OCI-LY7 (cell line): ENCODE measurements around the gene SLC35F4.

Experiments
- EZH2phosphoT487 ChIP-seq: fragments of 200-600 bp; sonication (generic); IDR thresholded peaks from 2 replicates; pipeline ENCODE4 v1.6.1; 2018; ENCODE audit warnings: low read depth, borderline replicate concordance, mild to moderate bottlenecking, mixed run types, antibody characterized with exemption, low read length, moderate library complexity, mixed read lengths
- TF ChIP-seq, protein P1 (sequence below): fragments of 200-600 bp; sonication (generic); conservative IDR thresholded peaks from 2 replicates; pipeline ENCODE4 v1.5.1; 2014; ENCODE audit warnings: mild to moderate bottlenecking, antibody characterized with exemption, low read length, moderate library complexity, mixed read lengths

DNA sequence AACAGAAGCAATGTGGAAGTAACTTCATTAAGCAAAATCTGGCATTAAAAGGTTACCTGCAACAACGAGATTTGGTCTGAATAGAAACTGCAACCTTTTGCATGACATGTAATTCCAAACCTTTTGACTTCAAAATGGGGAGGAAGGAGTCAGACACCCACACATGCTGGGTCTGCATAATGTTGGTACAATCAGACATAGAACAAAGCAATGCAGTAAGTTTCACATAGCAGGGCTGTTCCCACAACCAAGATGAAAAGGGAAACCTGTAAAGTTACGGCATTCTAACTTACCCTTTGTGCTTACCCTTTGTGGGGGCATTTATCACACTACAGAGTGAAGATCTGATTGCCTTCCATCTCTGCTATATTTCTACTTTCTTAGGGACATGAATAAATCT lies 10.1 kb upstream of the SLC35F4 start:
- TF ChIP-seq, protein P1, sequence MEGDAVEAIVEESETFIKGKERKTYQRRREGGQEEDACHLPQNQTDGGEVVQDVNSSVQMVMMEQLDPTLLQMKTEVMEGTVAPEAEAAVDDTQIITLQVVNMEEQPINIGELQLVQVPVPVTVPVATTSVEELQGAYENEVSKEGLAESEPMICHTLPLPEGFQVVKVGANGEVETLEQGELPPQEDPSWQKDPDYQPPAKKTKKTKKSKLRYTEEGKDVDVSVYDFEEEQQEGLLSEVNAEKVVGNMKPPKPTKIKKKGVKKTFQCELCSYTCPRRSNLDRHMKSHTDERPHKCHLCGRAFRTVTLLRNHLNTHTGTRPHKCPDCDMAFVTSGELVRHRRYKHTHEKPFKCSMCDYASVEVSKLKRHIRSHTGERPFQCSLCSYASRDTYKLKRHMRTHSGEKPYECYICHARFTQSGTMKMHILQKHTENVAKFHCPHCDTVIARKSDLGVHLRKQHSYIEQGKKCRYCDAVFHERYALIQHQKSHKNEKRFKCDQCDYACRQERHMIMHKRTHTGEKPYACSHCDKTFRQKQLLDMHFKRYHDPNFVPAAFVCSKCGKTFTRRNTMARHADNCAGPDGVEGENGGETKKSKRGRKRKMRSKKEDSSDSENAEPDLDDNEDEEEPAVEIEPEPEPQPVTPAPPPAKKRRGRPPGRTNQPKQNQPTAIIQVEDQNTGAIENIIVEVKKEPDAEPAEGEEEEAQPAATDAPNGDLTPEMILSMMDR: no peak
- TF ChIP-seq EZH2phosphoT487: no peak
